HG03139 (cell line): ENCODE measurements around the gene MED4.
A peak's percentile ranks its signal among the peaks of the same experiment; 100 is the strongest.
"Not testable (repeated sequence)": the region's sequence is repeated elsewhere in the genome, so short reads cannot be mapped to it uniquely, and the experiment has no call there.

Experiments used
- ATAC-seq: cut with Tn5 transposase; IDR thresholded peaks from one replicate; pipeline ENCODE4 v1.9.1; 2021; ENCODE audit not compliant: unreplicated experiment

Gene MED4

GRCh38 chr13:48096670-48097069, 1.8 kb upstream of the MED4 start:
- ATAC-seq, result no peak

- ATAC-seq, result no peak
These were observed 512 bp downstream of the MED4 start for GRCh38 chr13:48094404-48094780.

DNA sequence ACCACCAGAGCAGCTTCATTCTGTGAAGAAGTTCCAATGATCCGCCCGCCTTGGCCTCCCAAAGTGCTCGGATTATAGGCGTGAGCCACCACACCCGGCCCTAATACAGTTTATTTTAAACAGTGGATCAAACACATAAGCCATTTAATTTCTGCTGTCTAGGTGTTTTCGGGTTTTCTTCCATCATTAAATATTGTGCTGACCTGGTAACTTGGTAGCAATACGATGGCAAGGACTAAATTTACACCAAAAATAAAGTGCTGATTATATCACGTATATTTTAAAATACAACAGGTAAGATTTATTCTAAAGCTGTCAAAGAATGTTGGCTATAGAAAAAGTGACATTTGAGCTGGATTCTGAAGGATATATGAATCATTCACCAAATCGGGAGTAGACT, 1.3 kb downstream of the MED4 start:
- ATAC-seq, result no peak

- no peak for ATAC-seq
These were observed 8.6 kb downstream of the MED4 start for GRCh38 chr13:48086272-48086671.

GRCh38 chr13:48081739-48082138, 13.2 kb downstream of the MED4 start:
- no peak for ATAC-seq

DNA sequence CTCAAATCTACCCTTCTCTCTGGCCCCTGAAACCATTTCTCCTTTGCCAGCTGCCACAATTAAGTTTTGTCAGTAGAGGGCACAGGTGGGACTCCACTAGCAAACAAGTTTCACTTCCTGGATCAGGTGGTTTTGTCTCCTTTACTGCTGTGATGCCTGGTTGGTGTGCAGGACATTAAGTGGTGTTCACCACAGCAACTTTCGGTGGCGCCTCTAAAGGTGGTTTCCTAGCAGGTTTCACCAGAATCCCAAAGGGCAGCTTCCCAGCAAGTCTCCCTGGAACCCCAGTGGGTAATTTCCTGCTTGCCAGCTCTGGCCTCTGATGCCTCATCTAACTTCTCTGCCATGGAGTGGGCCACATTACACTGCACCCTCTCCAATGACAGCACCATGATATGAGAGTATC, 16.6 kb downstream of the MED4 start:
- ATAC-seq, result peak; percentile 98

GRCh38 chr13:48074006-48074405, 20.9 kb downstream of the MED4 start:
- ATAC-seq, result no peak

GRCh38 chr13:48072787-48073186, 22.1 kb downstream of the MED4 start:
- ATAC-seq, result no peak

GRCh38 chr13:48072304-48072703, 22.6 kb downstream of the MED4 start:
- no peak for ATAC-seq

GRCh38 chr13:48070942-48071341, 24.0 kb downstream of the MED4 start:
- ATAC-seq, result no peak

- ATAC-seq, result no peak
These were observed 25.3 kb downstream of the MED4 start for GRCh38 chr13:48069573-48069972.

- ATAC-seq, result no peak
These were observed 26.0 kb downstream of the MED4 start for GRCh38 chr13:48068952-48069351.

DNA sequence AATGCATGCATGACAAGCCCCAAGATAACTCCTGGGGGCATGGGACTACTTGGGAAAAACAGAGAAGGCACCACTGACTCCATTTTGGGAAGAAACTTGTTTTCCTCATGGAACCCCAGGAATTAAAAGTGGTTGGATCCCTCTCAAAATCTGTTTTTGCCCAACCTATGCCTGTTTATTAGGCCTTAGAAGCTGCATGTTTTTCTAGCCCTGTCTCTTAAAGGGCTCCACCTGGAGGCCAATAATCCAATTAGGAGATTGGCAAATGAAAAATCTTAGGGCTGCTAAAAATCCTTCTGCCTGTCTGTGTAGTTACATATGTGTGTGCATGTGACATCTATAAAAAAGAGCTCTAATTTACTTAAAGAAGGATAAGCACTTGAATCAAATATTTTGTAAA, 26.9 kb downstream of the MED4 start:
- no peak for ATAC-seq

DNA sequence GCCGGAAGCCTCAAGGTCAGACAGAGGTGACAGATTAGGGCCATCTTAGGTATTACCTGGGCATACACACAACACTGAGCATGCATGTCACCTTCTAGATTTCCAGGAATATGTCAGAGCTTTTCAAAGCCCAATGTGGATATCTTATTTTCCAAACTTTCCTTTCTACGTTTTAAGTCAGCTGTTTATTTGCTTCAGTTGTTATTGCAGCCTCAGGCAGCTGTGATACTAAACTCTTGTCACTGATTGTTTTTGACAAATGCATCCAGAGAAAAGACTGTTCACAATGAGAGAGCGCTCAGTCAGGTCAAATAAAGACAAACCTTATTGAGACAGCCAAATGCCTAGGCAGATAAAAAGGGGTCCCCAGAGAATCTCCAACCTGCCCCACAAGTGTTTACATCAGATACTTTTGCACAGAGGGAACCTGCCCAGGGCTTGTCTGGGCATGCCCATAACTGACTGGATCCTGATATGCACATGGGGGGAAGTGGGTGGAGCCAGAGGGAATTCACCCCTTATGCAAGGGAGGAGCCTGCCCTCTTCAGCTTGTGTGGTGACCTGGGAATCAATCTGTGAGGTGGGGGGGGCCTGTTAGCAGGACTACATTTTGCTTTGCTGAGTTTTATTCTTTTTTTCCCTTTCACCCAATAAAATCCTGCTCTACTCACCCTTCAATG, 28.5 kb downstream of the MED4 start:
- ATAC-seq, result no peak

DNA sequence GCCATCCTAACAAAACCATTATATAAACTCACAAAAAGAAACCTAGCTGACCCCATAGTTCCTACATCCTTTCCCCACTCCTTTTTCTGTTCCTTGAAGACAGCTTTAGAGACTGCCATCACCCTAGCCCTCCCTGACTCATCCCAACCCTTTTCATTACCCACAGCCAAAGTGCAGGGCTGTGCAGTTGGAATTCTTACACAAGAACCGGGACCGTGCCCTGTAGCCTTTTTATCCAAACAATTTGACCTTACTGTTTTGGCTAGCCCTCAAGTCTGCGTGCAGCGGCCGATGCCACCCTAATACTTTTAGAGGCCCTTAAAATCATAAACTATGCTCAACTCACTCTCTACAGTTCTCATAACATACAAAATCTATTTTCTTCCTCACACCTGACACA, 35.0 kb downstream of the MED4 start:
- ATAC-seq, result not testable (repeated sequence)

DNA sequence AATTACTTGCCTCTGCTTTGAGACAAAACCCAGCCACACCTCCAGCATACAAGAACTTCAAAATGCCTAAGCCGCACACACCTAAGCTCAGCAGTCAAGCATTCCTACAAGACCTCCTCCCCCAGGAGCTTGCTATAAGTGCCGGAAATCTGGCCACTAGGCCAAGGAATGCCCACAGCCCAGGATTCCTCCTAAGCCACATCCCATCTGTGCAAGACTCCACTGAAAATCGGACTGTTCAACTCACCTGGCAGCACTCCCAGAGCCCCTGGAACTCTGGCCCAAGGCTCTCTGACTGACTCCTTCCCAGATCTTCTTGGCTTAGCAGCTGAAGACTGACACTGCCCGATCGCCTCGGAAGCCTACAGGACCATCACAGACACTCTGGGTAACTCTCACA, 36.4 kb downstream of the MED4 start:
- ATAC-seq, result not testable (repeated sequence)

- ATAC-seq, result no peak
These were observed 39.2 kb downstream of the MED4 start for GRCh38 chr13:48055712-48056111.

DNA sequence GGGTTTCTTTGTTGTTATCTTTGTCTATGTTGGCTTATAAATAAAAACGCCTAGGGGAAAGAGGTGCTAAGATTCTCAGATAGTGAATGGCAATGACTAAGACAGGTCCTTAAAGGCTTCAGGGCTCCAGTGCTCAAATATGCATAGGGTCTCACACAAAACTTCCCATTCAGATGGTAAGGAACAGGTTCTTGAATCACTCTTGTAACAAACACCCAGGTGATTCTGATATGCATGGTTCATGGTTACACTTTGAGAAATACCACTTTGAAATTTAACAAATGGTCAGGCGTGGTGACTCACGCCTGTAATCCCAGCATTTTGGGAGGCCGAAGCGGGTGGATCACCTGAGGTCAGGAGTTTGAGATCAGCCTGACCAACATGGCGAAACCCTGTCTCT, 40.3 kb downstream of the MED4 start:
- no peak for ATAC-seq

- no peak for ATAC-seq
These were observed 44.4 kb downstream of the MED4 start for GRCh38 chr13:48050550-48050949.

DNA sequence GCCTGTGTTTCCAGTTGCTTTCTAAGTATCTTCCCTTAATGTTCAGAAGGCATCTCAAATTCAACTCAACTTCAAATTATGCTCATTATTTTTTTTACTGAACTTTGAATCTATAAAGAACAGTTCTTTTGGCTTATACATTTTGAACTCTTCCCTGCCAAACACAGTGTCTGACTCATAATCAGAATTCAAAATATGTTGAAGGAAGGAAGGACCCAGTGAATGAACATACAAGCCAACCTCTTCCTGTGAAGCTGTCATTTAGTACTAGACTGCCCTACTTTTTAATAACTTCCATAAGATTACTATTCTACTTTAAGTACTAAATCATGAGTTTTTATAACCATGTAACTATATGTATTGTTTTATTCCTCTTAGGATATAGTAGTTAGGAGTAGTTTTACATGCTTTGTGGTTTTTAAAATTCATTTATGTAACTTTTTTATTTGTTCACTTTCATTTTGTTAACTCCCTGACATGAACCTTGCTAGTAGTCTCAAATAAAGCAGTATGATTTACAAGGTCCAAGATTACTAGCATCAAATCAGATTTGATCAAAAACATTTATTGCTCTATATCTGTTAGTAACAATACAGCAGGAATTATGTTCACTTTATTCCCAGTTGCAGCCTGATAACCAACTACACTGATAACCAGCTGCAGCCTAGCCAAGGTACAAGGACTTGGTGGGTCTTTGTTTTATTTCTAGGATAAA, 51.0 kb downstream of the MED4 start:
- ATAC-seq, result no peak

GRCh38 chr13:48042894-48043293, 52.0 kb downstream of the MED4 start:
- no peak for ATAC-seq

DNA sequence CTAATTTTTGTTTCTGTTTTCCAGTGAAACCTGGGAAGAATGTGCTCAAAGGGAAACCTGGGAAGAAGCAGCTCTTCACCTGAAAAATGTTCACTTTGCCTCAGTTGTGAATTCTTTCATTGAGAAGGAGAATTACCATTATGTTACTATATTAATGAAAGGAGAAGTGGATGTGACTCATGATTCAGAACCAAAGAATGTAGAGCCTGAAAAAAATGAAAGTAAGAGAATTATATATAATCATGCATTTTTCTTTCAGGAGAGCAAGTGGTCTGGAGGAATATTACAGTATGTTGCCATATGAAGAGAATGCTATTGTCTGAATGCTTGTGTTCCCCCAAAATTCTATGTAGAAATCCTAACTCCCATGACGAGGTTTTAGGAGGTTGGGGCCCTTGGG, 54.0 kb downstream of the MED4 start:
- ATAC-seq, result no peak

DNA sequence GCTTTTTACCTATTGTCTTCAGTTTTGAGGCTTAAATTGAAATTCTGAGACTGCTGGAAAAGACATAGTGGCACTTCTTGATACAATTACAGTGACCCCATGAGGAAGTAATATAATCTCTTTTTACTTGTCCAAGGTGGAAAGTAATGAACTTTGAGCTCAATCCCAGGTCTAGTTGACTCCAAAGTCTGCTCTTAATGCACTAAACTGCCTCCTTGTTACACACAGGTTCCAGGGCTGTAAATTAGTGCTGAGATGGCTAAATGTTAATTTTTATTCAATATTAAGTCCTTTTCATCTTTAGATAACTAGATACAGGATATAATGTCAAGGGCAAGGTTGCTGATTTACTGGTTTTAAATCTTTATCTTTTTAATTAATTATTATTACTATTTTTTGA, 54.9 kb downstream of the MED4 start:
- ATAC-seq, result no peak
